IPS-NIHi7 (cell line): Measurements from ENCODE around the gene HCLS1.
"Not testable (repeated sequence)": the region's sequence is repeated elsewhere in the genome, so short reads cannot be mapped to it uniquely, and the experiment has no call there.

Source experiments
- DNase-seq: peaks from one replicate; pipeline ENCODE4 v3.0.0; 2012; ENCODE audit warnings: mixed read lengths; ENCODE audit errors: extremely low spot score

HCLS1 gene

DNA sequence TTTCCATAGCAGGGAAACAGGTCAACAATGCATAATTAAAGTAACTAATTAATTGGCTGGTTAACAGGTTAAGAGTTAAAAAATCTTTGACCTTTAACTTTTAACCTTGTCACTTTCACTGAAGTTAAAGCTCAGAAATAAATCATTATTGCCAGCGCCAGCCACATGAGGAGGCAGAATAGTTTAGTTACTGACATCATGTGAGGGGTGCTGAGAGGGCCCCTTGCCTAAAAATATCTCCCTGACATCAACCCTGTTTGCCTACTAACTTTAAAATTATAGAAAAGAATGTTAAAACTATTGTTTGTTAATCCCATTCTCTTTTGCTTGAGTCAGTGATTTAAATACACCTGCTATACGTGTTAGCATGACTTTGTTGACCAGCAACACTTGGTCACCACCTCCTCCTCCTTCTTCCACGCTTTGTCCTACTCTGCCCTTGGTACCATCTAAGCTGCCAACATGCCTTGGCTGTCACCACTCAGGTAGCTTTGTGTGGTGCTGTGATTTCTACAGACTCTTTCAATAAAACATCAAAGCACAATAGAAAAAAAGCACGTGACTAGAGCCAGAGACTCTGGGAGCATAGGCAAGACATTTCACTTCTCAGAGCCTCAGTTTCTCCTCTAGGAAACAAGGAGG, 64.8 kb downstream of the HCLS1 start:
- no peak for DNase-seq

DNA sequence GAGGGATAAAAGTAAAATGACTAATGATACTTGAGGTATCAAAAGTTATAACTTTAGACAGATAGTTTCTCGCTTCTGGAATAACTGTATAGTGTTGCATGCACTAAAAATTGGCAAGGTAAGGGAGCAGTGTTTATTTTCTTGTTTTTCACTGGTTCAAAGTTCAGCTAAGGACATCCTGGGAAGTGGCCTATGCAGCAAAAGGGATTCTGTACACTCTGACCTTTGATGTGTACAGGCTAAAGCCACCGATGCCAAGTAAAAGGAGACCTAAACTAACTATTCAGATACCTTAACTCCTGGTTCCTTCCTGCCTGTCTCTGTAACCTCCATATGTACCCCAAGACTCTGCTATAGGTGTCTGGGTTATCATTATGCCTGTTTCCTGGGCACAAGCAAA, 65.9 kb downstream of the HCLS1 start:
- no peak for DNase-seq

DNA sequence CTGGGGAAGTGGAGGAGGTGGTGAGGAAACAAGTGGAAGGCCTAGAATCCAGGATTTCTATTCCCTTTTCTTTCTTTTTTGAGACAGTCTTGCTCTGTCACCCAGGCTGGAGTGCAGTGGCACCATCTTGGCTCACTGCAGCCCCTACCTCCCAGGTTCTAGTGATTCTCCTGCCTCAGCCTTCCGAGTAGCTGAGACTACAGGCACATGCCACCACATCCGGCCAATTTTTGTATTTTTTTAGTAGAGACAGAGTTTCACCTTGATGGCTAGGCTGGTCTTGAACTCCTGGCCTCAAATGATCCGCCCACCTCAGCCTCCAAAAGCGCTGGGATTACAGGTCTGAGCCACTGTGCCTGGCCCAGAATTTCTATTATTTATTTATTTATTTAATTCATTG, 66.9 kb downstream of the HCLS1 start:
- not testable (repeated sequence) for DNase-seq

DNA sequence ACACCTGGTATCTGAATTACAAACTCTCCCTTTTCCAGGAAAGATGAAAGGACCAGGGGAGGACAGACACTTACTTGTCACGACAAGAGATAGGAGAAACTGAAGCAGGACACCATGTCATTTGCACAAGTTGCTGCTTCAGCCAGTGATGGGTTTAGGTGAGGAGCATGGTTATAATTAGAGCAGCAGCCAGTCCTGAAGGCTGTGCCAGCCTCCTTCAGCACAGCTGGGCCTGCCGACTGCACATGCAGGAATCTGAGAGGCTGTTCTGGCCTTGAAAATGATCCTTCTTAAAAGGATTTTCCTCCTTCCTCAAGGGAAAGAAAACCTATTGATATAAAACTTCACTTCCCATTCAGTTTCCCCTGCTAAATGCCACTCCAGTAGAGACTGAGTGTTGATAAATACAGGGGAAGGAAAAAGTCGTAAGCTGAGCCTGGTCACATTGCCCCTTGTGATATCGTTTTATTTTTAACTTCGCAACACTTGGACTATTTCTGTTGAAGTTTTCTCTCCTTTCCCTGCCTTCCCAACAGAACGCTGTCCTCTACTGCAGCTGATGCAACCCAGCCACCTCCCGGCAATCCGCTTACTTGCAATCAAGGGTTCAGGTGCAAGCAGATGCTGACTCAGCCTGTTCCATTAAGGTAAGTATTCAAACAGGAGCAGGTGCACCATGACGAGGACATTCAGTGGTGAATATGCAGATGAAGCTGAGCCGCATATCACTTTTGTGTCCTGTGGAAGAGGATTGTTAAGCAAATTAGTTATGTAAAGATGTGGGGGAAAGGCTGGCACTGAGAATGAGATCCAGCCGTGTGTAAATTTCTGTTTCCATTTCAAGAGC, 67.6 kb downstream of the HCLS1 start, which contains the start of gene FBXO40:
FBXO40 (plus strand) TSS at position 524 of the 847 bp plus-strand sequence. CDS start 27,197 bp downstream, outside the sequence.
- peak; percentile 69 for DNase-seq

DNA sequence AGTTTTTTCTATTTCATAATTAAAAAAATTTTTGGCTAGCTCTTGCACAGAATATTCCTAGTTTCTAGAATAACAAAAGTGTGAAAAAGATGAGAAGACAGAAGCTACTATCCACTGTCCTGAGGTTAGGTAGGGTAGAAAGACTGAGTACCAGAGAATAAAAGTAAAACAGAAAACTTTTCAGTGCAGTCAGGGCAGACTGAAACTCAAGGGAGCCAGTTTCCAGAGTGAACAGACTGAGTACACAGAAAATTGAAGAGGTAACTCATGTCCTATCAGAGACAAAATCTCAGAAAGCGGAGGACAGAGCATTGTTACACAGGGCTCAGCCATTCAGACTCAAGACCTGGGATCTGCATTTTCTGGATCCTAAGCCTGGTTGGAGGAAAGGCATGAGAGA, 76.3 kb downstream of the HCLS1 start:
- no peak for DNase-seq

DNA sequence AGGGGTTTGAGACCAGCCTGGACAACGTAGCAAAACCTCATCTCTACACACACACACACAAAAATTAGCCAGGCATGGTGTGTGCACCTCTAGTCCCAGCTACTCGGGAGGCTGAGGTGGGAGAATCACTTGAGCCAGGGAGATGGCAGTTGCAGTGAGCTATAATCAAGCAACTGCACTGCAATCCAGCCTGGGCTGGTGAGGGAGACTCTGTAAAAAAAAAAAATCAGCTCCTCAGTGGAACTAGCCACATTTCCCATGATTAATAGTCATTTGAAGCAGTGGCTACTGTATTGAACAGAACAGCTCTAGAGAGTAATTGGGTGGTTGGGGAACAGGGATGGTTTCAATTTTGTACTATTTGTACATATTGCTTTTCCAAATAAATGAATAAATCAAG, 79.0 kb downstream of the HCLS1 start:
- no peak for DNase-seq
